Retinal pigment epithelial cell (primary cell): ENCODE measurements around the gene PNPLA8.

ENCODE experiments used
- DNase-seq: peaks from one replicate; pipeline ENCODE4 v3.0.0-alpha.2; 2010; ENCODE audit warnings: low read depth
- H3K4me3 ChIP-seq: 2 replicates; pipeline ENCODE4 v1.5.1; 2011; ENCODE audit warnings: mild to moderate bottlenecking, low read length, control low read depth, moderate library complexity
- TF ChIP-seq, protein P1 (sequence below): conservative IDR thresholded peaks from 2 replicates; pipeline ENCODE4 v1.5.1; 2011; ENCODE audit warnings: low read depth, low read length, control low read depth, inconsistent platforms

PNPLA8 gene

DNA sequence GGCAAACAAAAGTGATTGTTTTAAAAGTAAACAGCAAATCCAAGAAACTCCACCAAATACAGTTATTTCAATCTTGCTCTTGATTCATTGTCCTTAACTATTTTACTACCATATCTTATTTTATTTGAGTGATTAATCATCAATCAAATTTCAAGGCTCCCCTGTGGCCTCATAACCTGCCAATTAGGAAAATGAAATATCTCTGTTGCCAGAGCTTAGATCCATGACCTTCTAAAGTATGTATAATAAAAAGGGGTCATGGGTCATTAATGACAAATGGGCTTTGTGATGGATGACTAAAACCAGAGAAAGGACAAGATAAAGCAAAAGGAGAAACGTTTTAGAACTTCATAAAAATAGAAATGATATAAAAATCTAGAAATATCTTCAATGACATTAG is 98.2 kb downstream of the PNPLA8 start:
- TF ChIP-seq, protein P1, sequence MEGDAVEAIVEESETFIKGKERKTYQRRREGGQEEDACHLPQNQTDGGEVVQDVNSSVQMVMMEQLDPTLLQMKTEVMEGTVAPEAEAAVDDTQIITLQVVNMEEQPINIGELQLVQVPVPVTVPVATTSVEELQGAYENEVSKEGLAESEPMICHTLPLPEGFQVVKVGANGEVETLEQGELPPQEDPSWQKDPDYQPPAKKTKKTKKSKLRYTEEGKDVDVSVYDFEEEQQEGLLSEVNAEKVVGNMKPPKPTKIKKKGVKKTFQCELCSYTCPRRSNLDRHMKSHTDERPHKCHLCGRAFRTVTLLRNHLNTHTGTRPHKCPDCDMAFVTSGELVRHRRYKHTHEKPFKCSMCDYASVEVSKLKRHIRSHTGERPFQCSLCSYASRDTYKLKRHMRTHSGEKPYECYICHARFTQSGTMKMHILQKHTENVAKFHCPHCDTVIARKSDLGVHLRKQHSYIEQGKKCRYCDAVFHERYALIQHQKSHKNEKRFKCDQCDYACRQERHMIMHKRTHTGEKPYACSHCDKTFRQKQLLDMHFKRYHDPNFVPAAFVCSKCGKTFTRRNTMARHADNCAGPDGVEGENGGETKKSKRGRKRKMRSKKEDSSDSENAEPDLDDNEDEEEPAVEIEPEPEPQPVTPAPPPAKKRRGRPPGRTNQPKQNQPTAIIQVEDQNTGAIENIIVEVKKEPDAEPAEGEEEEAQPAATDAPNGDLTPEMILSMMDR: no peak
- DNase-seq: no peak
- H3K4me3 ChIP-seq: no peak overlapping the region

DNA sequence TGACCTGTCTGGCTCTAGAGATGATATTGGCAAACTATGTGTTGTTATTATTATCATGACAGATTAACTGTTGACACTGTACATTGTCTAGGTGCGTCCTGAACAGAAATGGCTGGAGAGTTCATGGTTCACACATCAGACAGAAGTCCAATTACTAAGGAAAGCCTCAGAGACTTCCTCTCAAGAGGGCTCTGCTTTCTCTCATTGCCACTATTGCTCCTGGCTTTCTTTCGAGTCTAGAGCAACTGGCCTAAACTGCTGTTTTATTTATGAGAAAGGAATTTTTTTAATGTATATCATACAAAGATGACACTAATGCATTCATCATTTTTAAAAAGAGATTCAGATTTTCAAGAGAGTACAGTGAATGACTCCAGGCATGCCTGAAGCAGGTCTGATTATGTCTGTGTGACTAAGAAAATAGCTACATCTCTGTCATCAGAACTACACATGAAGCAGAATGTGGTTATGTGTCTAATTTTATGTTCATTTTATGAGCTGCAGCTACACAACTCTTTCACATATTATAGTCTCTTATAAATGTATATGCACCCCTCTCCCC is 100.1 kb downstream of the PNPLA8 start:
- no peak overlapping the region for H3K4me3 ChIP-seq
- TF ChIP-seq, protein P1: no peak
- no peak for DNase-seq

DNA sequence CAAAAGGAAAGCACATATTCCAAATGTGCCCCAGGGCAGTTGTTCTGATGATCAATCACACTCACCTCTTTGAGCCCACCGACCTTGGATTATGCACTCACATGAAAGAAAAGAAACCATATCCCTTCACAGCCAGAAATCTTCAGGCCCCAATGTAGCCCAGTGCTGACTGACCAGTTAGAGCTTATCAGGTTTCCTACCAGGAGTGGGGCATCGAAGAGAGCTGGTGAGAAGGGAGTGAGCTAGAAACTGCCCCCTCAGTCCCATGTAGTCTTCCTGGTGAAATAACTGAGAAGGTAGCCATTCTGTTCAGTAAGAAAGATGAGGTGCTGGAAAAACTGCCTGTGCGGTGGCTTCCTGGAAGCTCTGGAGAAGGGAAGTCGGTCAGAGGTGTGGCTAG is 101.9 kb downstream of the PNPLA8 start:
- no peak for DNase-seq
- no peak overlapping the region for H3K4me3 ChIP-seq
- TF ChIP-seq, protein P1: no peak

DNA sequence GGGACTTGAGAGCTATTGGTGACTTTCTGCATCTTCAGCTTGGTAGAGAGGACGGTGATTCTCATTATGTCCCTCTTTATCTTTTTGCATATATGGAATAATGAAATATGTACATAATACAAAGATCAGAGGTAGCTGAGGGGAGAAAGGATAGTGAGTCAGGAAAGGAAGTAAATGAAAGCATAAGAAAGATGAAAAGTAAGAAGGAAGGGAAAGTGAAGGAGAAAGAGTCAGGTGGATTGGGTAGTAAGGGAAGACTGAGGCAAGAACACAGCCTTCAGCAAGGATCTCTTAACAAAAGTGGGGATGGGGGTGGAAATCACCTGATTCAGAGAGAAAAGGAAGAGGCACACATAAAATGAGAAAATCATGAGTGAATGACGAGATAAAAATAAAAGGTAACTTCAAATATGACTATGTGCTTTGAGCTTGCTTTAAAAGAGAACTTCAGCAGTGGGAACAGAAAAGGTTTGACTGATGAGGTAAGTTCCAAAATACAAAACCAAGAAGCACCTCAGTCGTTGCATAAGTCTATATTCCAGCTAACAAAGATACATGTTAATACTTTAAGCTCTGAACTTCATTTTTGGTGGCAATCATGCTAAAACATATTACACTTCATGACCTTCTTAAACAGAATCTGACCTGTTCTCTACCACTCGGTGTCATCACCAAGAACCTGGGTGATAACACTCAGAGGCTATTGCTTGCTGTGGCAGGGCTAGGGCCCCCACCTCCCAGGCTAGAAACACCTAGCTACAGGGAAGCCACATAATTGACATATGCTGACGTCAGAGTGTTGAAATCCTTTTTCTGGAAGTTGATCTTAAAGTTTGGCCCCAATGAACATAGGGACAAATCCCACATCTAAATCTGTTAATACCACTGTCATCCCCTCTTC is 102.6 kb downstream of the PNPLA8 start:
- H3K4me3 ChIP-seq: no peak overlapping the region
- TF ChIP-seq, protein P1: no peak
- DNase-seq: no peak

DNA sequence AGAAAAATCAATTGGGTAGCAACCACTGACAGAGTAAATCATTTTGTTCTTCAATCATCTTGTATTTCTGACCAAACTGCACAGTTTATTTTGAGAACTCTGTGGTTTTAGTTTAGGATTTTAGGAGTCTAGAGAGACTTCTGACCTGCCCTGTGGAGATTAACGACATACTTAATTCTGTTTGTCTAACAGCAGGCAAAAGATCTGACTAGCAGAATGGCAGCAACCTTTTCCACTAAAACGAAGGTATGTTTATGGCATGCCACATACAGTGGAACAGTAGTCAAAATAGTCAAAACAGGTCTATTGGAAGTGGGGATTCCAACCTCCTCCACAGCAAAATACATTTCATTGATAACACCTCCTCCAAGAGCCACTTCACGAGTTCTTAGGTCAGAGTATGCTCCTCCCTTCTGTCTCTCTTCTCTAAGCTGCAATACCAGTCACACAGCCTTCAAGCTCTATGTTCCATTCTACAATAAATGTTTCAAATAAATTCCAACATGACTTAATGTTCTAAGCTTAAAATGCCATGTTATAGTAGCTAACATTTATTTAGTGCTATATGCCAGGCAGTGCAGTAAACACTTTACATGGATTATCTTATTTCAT is 104.1 kb downstream of the PNPLA8 start:
- TF ChIP-seq, protein P1: no peak
- DNase-seq: no peak
- H3K4me3 ChIP-seq: no peak overlapping the region
